Endothelial cell of umbilical vein (primary cell): ENCODE data around the gene TNRC6B. TPM values are rescaled to one million over a fixed set of nuclear protein-coding genes. Genes with fewer than 3 reads are reported as not detected.

ENCODE experiments used
- BruUV-seq: library from RNA; stranded (reverse); fragments of 400-500 nt; replicated peaks from 2 replicates; lab custom pipeline; 2021; lab: Mats Ljungman, UMichigan
- CTCF ChIA-PET: fragments of 300-600, 350-600 bp; sonication (Branson Sonifier 250); formaldehyde crosslinking; loops from one replicate; lab custom pipeline; 2021; ENCODE audit warnings: antibody characterized with exemption, inconsistent platforms; lab: Charles Lee
- POLR2A ChIA-PET: fragments of 300-600, 350-600 bp; sonication (Branson Sonifier 250); formaldehyde crosslinking; loops from one replicate; lab custom pipeline; 2021; ENCODE audit warnings: antibody characterized with exemption, inconsistent platforms; lab: Charles Lee
- DNase-seq: peaks from one replicate; pipeline ENCODE4 v3.0.0-alpha.2; 2011; ENCODE audit warnings: low read depth, low spot score
- FAIRE-seq: peaks from 2 replicates; lab custom pipeline; 2011; peaks lifted over from hg19 to GRCh38; lab: Jason Lieb, UNC
- H2AFZ ChIP-seq: 2 replicates; pipeline ENCODE4 v1.6.0; 2012; ENCODE audit warnings: low read depth, low read length, control low read depth, inconsistent platforms
- H3K27ac ChIP-seq: 2 replicates; pipeline ENCODE4 v1.5.1; 2011; ENCODE audit warnings: low read depth, mild to moderate bottlenecking, control low read depth, low read length, moderate library complexity; ENCODE audit not compliant: insufficient read depth
- H3K27me3 ChIP-seq, 2 experiments: 2 replicates each; pipeline versions ENCODE4 v1.6.0 to v1.6.1; 2011; ENCODE audit warnings: low read length in 2 of 2, mixed read lengths in 1 of 2; ENCODE audit not compliant: control insufficient read depth in 2 of 2, insufficient read depth in 2 of 2
- H3K36me3 ChIP-seq, 2 experiments: 2 replicates in 1 of 2; 3 replicates in 1 of 2; pipeline ENCODE4 v1.5.1; 2011; ENCODE audit warnings: low read length in 2 of 2, mild to moderate bottlenecking in 1 of 2, moderate library complexity in 1 of 2; ENCODE audit not compliant: control insufficient read depth in 2 of 2, insufficient read depth in 2 of 2; ENCODE audit errors: extremely low read depth in 1 of 2
- H3K4me1 ChIP-seq: 3 replicates; pipeline ENCODE4 v1.5.1; 2011; ENCODE audit warnings: mild to moderate bottlenecking, low read length; ENCODE audit not compliant: control insufficient read depth, insufficient read depth; ENCODE audit errors: extremely low read depth
- H3K4me2 ChIP-seq: 2 replicates; pipeline ENCODE4 v1.6.1; 2011; ENCODE audit warnings: low read length, control low read depth, mixed read lengths; ENCODE audit not compliant: insufficient read depth
- H3K4me3 ChIP-seq, 3 experiments: fragments of 200-600 bp in 1 of 3; sonication (generic), shearing (Covaris generic) in 1 of 3; replicated peaks in 1 of 3; 2 replicates each; pipeline ENCODE4 v1.5.1; 2011 to 2016; ENCODE audit warnings: control low read depth in 3 of 3, low read length in 3 of 3, mild to moderate bottlenecking in 2 of 3, inconsistent platforms in 1 of 3, low read depth in 1 of 3, moderate library complexity in 1 of 3; ENCODE audit not compliant: insufficient read depth in 1 of 3
- H3K79me2 ChIP-seq: 2 replicates; pipeline ENCODE4 v1.6.0; 2012; ENCODE audit warnings: low read length, inconsistent platforms; ENCODE audit not compliant: control insufficient read depth, insufficient read depth
- H3K9ac ChIP-seq: replicated peaks from 2 replicates; pipeline ENCODE3; 2011; ENCODE audit warnings: low read length, control low read depth; ENCODE audit not compliant: insufficient read depth; ENCODE audit errors: extremely low read depth
- H3K9me1 ChIP-seq: replicated peaks from 3 replicates; pipeline ENCODE4 v1.6.0; 2011; ENCODE audit warnings: mild to moderate bottlenecking, low read length; ENCODE audit not compliant: control insufficient read depth, insufficient read depth; ENCODE audit errors: extremely low read depth
- H3K9me3 ChIP-seq: replicated peaks from 2 replicates; pipeline ENCODE4 v1.5.1; 2012; ENCODE audit warnings: low read length, inconsistent platforms; ENCODE audit not compliant: control insufficient read depth, insufficient read depth
- H4K20me1 ChIP-seq: replicated peaks from 2 replicates; pipeline ENCODE3; 2011; ENCODE audit warnings: mild to moderate bottlenecking, low read length; ENCODE audit not compliant: control insufficient read depth, insufficient read depth; ENCODE audit errors: extremely low read depth
- EZH2 ChIP-seq: IDR thresholded peaks from 2 replicates; pipeline ENCODE4 v1.6.1; 2012; ENCODE audit warnings: borderline replicate concordance, low read depth, mild to moderate bottlenecking, moderate library complexity, low read length, inconsistent platforms; ENCODE audit not compliant: severe bottlenecking
- FOS ChIP-seq: IDR thresholded peaks from 2 replicates; pipeline ENCODE4 v1.6.1; 2011; ENCODE audit warnings: mild to moderate bottlenecking, low read length, moderate library complexity, borderline replicate concordance; ENCODE audit not compliant: insufficient read depth
- MAX ChIP-seq: IDR thresholded peaks from 2 replicates; pipeline ENCODE4 v1.6.1; 2011; ENCODE audit not compliant: insufficient read depth, insufficient read length
- POLR2A ChIP-seq: IDR thresholded peaks from 2 replicates; pipeline ENCODE4 v1.6.1; 2012; ENCODE audit warnings: low read depth, mild to moderate bottlenecking, control low read depth, low read length
- POLR2AphosphoS5 ChIP-seq: IDR thresholded peaks from 2 replicates; pipeline ENCODE4 v1.6.1; 2012; ENCODE audit warnings: low read depth, mild to moderate bottlenecking, control low read depth, low read length, moderate library complexity; ENCODE audit not compliant: insufficient read depth
- dilution Hi-C: fragments of 300-500 bp; cut with MboI; formaldehyde crosslinking; loops from one replicate; pipeline ENCODE4 v1.15.0; 2019; ENCODE audit warnings: low sequenced_read_pairs; ENCODE audit not compliant: extremely low pct_ligation_motif_present
- intact Hi-C: fragments of 100-400 bp; cut with micrococcal nuclease; formaldehyde crosslinking; loops from one replicate; pipeline ENCODE4 v1.10.0; 2022
- polyA plus RNA-seq, 4 experiments: library from polyadenylated mRNA; depleted of rRNA in 3 of 4; stranded (reverse) in 3 of 4; unstranded in 1 of 4; fragments of >200 nt; gene quantifications; 2 replicates each; pipeline versions ENCODE4 v1.2.1 to v1.2.3, GENCODE V29; 2011 to 2012; ENCODE audit warnings: missing spikeins in 1 of 4
- total RNA-seq: library from RNA; stranded (reverse); gene quantifications from 2 replicates; pipeline ENCODE4 v1.2.3, GENCODE V29; 2021
- TF ChIP-seq, protein P1 (sequence below), 2 donors: IDR thresholded peaks; 1 replicate in 1 of 2; 2 replicates in 1 of 2; pipeline ENCODE4 v1.5.1; 2011; ENCODE audit warnings: low read length in 2 of 2, mild to moderate bottlenecking in 2 of 2, moderate library complexity in 2 of 2, control low read depth in 1 of 2, inconsistent platforms in 1 of 2, low read depth in 1 of 2; ENCODE audit not compliant: insufficient read depth in 1 of 2; ENCODE audit errors: extremely low read depth in 1 of 2

TNRC6B gene
- total and polyA plus RNA-seq, 2 donors (not counting 3 experiments of a cell fraction or from before 2014, with no cell fraction given), result 10.6 to 37.2 TPM

DNA sequence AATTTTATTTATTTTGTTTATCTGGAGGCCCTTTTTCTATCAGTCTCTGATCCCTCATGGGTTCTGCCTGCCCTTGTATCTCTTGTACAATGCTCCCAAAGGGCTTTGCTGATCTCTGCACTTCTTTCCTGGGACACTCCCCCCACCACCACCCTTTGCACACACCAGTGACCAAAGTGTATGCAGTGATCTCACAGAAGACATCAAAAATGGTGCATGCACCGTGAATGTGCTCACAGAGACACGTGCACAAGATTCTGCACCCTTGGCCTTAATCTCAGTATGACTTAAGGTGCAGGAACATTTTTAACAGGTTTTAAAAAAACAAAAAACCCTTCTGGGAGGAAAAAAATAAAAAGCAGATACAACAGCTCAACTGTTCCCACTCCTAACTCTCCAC, 156.3 kb downstream of the TNRC6B start:
- DNase-seq, result no peak
- Histone ChIP-seq H3K4me2 (no peak overlapping the region), H3K27ac (no peak overlapping the region), H3K79me2 (no peaks in the 10 kb centered on the region), H2AFZ (no peak overlapping the region), H3K36me3 (peaks cover 0 to 2% of the 10 kb centered on the region in 2 experiments), H3K27me3 (no peaks in the 10 kb centered on the region), H3K4me3 (no peak overlapping the region), H3K9me1 (no peaks in the 10 kb centered on the region), H3K9me3 (no peaks in the 10 kb centered on the region), H3K9ac (no peak overlapping the region), H4K20me1 (no peaks in the 10 kb centered on the region), H3K4me1 (peaks cover 4% of the 10 kb centered on the region)
- no peak for TF ChIP-seq MAX
- no peak for TF ChIP-seq POLR2AphosphoS5
- TF ChIP-seq, protein P1, sequence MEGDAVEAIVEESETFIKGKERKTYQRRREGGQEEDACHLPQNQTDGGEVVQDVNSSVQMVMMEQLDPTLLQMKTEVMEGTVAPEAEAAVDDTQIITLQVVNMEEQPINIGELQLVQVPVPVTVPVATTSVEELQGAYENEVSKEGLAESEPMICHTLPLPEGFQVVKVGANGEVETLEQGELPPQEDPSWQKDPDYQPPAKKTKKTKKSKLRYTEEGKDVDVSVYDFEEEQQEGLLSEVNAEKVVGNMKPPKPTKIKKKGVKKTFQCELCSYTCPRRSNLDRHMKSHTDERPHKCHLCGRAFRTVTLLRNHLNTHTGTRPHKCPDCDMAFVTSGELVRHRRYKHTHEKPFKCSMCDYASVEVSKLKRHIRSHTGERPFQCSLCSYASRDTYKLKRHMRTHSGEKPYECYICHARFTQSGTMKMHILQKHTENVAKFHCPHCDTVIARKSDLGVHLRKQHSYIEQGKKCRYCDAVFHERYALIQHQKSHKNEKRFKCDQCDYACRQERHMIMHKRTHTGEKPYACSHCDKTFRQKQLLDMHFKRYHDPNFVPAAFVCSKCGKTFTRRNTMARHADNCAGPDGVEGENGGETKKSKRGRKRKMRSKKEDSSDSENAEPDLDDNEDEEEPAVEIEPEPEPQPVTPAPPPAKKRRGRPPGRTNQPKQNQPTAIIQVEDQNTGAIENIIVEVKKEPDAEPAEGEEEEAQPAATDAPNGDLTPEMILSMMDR (IDR thresholded peaks at IDR 0.05; ENCODE audit: extremely low read depth in 1 of 2, insufficient read depth in 1 of 2, low read depth in 1 of 2, low read length in 2 of 2), result no peak
- no peak for TF ChIP-seq POLR2A
- TF ChIP-seq FOS, result no peak
- TF ChIP-seq EZH2, result no peak
- dilution Hi-C loops (no loop called here), intact Hi-C loops (no loop called here)
- FAIRE-seq, result no peak
- BruUV-seq, result no TSS peak
- ChIA-PET CTCF (interaction anchor here (3.7 kb wide), 1 partner anchor 13 kb away, joined by 21 read pairs; the partner anchor contains the start of gene ADSL), POLR2A (no interaction called here)
